HepG2 (cell line): ENCODE data around the gene P3H4. TPM values are rescaled to one million over a fixed set of nuclear protein-coding genes. Genes with fewer than 3 reads are reported as not detected.
A peak's percentile ranks its signal among the peaks of the same experiment; 100 is the strongest.

Experiments used
- CHCHD3 ChIP-seq: sonication (generic); formaldehyde crosslinking; IDR thresholded peaks from 2 replicates; pipeline ENCODE4 v1.8.0; 2022; ENCODE audit warnings: mild to moderate bottlenecking, missing genetic modification reagents, moderate library complexity
- NR2F6 ChIP-seq, 2 experiments: IDR thresholded peaks; 2 replicates each; pipeline ENCODE4 v1.6.1; 2016; ENCODE audit warnings: antibody characterized with exemption in 1 of 2, mild to moderate bottlenecking in 1 of 2
- POLR2AphosphoS5 ChIP-seq: IDR thresholded peaks from 2 replicates; pipeline ENCODE4 v1.6.1; 2012; ENCODE audit warnings: low read depth, low read length
- SYNCRIP ChIP-seq: fragments of 200-400 bp; formaldehyde crosslinking; IDR thresholded peaks from 2 replicates; pipeline ENCODE4 v1.6.1; 2018; ENCODE audit warnings: mild to moderate bottlenecking, low read depth, low read length; ENCODE audit not compliant: insufficient read depth
- ZFP91 ChIP-seq: sonication (generic); formaldehyde crosslinking; IDR thresholded peaks from 2 replicates; pipeline ENCODE4 v1.9.0; 2022; ENCODE audit warnings: missing genetic modification reagents, mild to moderate bottlenecking, borderline replicate concordance
- ZNF253 ChIP-seq: sonication (generic); formaldehyde crosslinking; IDR thresholded peaks from 2 replicates; pipeline ENCODE4 v1.8.0; 2022; ENCODE audit warnings: mild to moderate bottlenecking, missing genetic modification reagents, borderline replicate concordance
- ZNF292 ChIP-seq: sonication (generic); formaldehyde crosslinking; IDR thresholded peaks from 2 replicates; pipeline ENCODE4 v1.8.1; 2022; ENCODE audit warnings: mild to moderate bottlenecking, low read depth, missing genetic modification reagents, borderline replicate concordance
- ZNF512B ChIP-seq: sonication (generic); formaldehyde crosslinking; IDR thresholded peaks from 2 replicates; pipeline ENCODE4 v1.5.1; 2020; ENCODE audit warnings: missing genetic modification reagents, mild to moderate bottlenecking, borderline replicate concordance
- ZNF574 ChIP-seq: sonication (generic); formaldehyde crosslinking; IDR thresholded peaks from 2 replicates; pipeline ENCODE4 v1.4.0; 2020; ENCODE audit warnings: missing genetic modification reagents
- polyA plus RNA-seq, 8 experiments: library from polyadenylated mRNA; depleted of rRNA in 3 of 8; stranded (reverse) in 7 of 8; unstranded in 1 of 8; fragments of >200 nt; fragmentation: Illumina TruSeq in 4 of 8; extraction: Trizol in 4 of 8; gene quantifications; 2 replicates each; pipeline versions ENCODE4 v1.2.1 to v1.2.3, GENCODE V29; 2011 to 2016; ENCODE audit warnings: low read depth in 4 of 8, missing spikeins in 1 of 8, mixed read lengths in 1 of 8; ENCODE audit not compliant: insufficient read depth in 1 of 8
- total RNA-seq, 5 experiments: library from RNA; depleted of rRNA; stranded (reverse); fragments of >200 nt; fragmentation: Illumina TruSeq; extraction: Trizol; gene quantifications; 2 replicates each; pipeline ENCODE4 v1.2.3, GENCODE V29; 2016; ENCODE audit warnings: low read depth in 1 of 5
- TF ChIP-seq, protein P1 (sequence below), 2 experiments: sonication (generic) in 1 of 2; formaldehyde crosslinking in 1 of 2; IDR thresholded peaks; 2 replicates each; pipeline versions ENCODE4 v1.4.0 to v1.6.1; 2018 to 2020; ENCODE audit warnings: missing genetic modification reagents in 2 of 2, borderline replicate concordance in 1 of 2, low read depth in 1 of 2, mild to moderate bottlenecking in 1 of 2, missing biosample characterization in 1 of 2
- TF ChIP-seq, protein P2 (sequence below): sonication (generic); formaldehyde crosslinking; IDR thresholded peaks from 2 replicates; pipeline ENCODE4 v1.4.0; 2020; ENCODE audit warnings: missing genetic modification reagents
- TF ChIP-seq, protein P3 (sequence below): sonication (generic); formaldehyde crosslinking; IDR thresholded peaks from 2 replicates; pipeline ENCODE4; 2020; ENCODE audit warnings: missing genetic modification reagents, mild to moderate bottlenecking, borderline replicate concordance

The P3H4 gene
- total and polyA plus RNA-seq, 2 of the 13 experiments (the other 11 are each of a cell fraction or from before 2014, with no cell fraction given) = 37.1 to 50.6 TPM

GRCh38 chr17:41772586-41773189 is 39.1 kb downstream of the P3H4 start (continued):
- TF ChIP-seq, protein P1, sequence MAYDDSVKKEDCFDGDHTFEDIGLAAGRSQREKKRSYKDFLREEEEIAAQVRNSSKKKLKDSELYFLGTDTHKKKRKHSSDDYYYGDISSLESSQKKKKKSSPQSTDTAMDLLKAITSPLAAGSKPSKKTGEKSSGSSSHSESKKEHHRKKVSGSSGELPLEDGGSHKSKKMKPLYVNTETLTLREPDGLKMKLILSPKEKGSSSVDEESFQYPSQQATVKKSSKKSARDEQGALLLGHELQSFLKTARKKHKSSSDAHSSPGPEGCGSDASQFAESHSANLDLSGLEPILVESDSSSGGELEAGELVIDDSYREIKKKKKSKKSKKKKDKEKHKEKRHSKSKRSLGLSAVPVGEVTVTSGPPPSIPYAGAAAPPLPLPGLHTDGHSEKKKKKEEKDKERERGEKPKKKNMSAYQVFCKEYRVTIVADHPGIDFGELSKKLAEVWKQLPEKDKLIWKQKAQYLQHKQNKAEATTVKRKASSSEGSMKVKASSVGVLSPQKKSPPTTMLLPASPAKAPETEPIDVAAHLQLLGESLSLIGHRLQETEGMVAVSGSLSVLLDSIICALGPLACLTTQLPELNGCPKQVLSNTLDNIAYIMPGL (CRISPR knock-in tag; IDR thresholded peaks at IDR 0.05; ENCODE audit: borderline replicate concordance in 1 of 2, low read depth in 1 of 2) = peak; percentile 55 to 68; a peak in 2 of 4 replicates
- peak; percentile 96 for TF ChIP-seq NR2F6 (IDR thresholded peaks at IDR 0.05)
- peak; percentile 99 for TF ChIP-seq NR2F6 (CRISPR knock-in tag; IDR thresholded peaks at IDR 0.05)
- peak; percentile 54; the same call in 1 of the 2 replicates for TF ChIP-seq ZNF574 (CRISPR knock-in tag)
- TF ChIP-seq, protein P2, sequence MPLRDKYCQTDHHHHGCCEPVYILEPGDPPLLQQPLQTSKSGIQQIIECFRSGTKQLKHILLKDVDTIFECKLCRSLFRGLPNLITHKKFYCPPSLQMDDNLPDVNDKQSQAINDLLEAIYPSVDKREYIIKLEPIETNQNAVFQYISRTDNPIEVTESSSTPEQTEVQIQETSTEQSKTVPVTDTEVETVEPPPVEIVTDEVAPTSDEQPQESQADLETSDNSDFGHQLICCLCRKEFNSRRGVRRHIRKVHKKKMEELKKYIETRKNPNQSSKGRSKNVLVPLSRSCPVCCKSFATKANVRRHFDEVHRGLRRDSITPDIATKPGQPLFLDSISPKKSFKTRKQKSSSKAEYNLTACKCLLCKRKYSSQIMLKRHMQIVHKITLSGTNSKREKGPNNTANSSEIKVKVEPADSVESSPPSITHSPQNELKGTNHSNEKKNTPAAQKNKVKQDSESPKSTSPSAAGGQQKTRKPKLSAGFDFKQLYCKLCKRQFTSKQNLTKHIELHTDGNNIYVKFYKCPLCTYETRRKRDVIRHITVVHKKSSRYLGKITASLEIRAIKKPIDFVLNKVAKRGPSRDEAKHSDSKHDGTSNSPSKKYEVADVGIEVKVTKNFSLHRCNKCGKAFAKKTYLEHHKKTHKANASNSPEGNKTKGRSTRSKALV (CRISPR knock-in tag) = 0 out of 2 replicates have a peak, but pooled peaks have one; percentile 27
- peak; percentile 77; the same call in 1 of the 2 replicates for TF ChIP-seq ZNF292
- TF ChIP-seq CHCHD3 (CRISPR knock-in tag) = peak; percentile 68; the same call in 1 of the 2 replicates
- peak; percentile 77 for TF ChIP-seq POLR2AphosphoS5
- peak; percentile 19; the same call in 1 of the 2 replicates for TF ChIP-seq ZNF253 (CRISPR knock-in tag)
- TF ChIP-seq SYNCRIP = no peak
- TF ChIP-seq ZNF512B (CRISPR knock-in tag) = peak; percentile 64; the same call in 1 of the 2 replicates
- peak; percentile 70 for TF ChIP-seq ZFP91
- TF ChIP-seq, protein P3, sequence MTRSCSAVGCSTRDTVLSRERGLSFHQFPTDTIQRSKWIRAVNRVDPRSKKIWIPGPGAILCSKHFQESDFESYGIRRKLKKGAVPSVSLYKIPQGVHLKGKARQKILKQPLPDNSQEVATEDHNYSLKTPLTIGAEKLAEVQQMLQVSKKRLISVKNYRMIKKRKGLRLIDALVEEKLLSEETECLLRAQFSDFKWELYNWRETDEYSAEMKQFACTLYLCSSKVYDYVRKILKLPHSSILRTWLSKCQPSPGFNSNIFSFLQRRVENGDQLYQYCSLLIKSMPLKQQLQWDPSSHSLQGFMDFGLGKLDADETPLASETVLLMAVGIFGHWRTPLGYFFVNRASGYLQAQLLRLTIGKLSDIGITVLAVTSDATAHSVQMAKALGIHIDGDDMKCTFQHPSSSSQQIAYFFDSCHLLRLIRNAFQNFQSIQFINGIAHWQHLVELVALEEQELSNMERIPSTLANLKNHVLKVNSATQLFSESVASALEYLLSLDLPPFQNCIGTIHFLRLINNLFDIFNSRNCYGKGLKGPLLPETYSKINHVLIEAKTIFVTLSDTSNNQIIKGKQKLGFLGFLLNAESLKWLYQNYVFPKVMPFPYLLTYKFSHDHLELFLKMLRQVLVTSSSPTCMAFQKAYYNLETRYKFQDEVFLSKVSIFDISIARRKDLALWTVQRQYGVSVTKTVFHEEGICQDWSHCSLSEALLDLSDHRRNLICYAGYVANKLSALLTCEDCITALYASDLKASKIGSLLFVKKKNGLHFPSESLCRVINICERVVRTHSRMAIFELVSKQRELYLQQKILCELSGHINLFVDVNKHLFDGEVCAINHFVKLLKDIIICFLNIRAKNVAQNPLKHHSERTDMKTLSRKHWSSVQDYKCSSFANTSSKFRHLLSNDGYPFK (CRISPR knock-in tag) = peak; percentile 68
